HG03521 (cell line): ENCODE data around the gene CMTM8.

ENCODE experiments used
- ATAC-seq: cut with Tn5 transposase; IDR thresholded peaks from one replicate; pipeline ENCODE4 v1.9.1; 2021; ENCODE audit warnings: mild to moderate bottlenecking, moderate library complexity; ENCODE audit not compliant: unreplicated experiment

CMTM8 gene

DNA sequence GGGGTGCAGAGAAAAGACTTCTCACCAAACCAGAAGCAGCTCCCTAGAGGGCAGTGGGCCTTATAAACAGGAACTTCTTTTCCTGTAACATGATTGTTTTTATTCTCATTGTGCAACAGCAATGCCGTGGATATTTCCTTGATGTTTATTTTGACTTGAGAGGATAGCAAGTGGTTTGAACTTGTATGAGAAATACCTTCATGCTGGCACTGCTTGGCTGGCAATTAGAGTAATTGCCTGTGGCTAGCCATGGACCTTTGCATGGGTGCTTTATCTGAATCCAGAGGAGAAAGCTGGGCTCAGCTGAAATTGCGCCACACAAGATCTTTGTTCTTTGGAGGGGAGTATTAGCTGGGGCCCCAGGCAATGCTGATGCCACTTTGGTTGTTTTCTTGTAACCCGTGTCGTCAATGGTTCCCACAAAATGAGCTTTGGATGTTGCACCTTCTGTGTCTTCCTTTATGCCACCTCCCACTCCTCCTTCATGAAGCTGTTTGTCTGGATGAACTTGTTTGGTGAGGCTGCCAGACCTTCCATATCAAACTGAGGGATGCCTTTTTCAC lies 37.9 kb downstream of the CMTM8 start:
- ATAC-seq = no peak

DNA sequence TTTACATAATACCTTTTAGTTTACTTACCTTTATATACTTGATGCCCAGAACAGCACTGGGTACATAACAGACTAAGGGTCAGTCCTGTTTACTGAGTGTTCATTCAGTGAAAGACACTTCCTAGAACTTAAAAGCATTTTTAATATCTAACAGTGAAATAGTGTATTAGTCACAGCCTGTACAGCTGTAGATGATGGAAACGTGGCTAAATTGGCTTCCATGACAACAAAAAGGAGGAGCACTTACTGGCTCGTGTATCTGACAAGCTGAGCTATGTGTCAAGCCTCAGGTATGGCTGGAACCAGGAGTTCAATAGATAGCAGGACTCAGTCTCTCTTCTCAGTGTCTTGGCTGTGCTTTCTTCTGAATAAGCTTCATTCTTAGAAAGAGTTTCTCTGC lies 40.2 kb downstream of the CMTM8 start:
- ATAC-seq = no peak

DNA sequence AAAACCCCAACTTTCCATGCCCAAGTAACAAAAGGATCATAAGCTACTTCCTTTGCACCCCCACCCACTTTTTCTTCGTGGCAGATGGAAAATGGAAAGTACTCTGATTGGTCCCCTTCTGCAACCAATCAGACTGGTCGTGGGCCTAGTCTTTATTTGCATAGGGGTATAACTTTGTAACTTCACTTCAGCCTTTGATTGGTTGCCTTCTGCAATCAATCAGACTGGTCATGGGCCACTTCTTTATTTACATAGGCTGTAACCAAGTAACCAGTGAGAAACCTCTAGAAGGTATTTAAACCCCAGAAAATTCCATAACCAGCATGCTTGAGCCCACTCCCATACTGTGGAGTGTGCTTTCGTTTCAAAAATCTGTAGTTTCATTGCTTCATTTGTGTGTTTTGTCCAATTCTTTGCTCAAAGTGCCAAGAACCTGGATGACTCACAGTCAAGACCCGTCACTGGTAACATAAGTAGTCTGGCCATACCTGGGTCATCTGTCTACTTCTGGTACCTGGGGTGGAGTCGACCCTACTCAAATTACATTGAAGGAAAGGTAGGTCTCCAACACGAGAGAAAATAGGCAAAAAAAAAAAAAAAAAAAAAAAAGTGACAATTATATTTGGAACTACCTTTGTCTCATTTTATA lies 41.9 kb downstream of the CMTM8 start:
- no peak for ATAC-seq

DNA sequence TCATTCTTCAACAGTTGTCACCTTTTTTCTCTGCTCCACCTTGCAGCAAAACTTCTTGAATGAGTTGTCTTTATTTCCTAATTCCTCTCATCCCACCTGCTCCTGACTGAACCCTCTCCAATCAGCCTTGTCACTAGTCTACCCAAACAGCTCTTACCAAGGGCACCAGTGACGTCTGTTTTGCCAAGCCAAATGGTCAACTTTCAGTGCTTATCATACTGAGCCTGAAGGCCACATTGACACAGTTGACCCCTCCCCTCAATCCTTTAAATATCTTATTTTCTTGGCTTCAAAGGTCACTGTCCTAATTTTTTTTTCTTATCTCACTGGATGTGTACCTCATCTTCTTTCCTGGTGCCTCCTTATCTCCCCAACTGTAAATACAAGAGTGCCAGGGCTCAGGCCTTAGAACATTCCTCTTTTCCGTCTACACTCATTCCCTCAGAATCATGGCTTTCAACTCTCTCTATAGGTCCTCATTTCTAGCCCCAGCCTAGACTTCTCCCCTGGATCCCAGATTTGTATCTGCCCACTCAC lies 43.2 kb downstream of the CMTM8 start:
- no peak for ATAC-seq

DNA sequence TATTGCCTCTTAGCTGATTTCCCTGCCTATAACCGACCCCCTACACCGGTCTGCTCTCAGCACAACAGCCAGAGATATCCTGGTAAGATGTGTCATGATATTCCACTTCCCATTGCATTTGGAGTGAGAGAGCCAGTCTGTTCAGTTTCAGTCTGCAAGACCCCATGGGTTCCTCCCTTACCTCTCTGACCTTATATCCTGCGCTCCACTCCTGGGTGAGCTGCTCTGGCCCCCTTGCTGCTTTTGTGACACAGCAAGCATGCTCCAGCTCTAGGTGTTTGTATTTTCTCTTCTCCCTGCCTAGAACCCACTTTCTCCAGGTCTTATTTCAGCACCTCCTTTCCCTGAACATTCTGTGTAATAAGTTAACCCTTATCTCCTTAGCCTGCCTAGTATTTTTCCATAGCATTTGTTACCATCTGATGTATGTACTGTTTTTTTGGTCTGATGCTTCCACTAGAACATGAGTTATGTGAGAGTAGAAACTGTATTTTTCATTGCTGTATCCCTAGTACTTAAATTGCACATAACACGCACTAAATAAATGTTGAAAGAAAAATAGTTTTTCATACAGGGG lies 44.2 kb downstream of the CMTM8 start:
- ATAC-seq = no peak

DNA sequence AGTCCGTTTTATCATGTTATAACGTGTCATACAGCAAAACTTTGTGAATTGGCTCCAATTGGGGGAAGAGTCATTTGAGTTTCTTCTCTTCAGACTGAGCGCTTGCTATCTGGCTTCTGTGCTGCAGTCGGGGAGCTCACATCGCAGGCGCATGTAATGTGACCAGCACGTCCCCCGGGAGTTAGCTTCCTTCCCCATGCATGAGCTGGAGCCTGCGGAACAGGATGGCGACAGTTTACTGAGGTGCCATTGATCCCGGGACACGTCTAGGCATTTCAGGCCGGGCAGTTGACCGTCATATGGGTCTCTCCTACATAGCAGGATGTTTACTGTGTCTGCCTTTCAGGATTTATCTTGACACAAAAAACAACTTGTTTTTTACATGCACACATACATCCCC lies 44.8 kb downstream of the CMTM8 start:
- ATAC-seq = no peak

DNA sequence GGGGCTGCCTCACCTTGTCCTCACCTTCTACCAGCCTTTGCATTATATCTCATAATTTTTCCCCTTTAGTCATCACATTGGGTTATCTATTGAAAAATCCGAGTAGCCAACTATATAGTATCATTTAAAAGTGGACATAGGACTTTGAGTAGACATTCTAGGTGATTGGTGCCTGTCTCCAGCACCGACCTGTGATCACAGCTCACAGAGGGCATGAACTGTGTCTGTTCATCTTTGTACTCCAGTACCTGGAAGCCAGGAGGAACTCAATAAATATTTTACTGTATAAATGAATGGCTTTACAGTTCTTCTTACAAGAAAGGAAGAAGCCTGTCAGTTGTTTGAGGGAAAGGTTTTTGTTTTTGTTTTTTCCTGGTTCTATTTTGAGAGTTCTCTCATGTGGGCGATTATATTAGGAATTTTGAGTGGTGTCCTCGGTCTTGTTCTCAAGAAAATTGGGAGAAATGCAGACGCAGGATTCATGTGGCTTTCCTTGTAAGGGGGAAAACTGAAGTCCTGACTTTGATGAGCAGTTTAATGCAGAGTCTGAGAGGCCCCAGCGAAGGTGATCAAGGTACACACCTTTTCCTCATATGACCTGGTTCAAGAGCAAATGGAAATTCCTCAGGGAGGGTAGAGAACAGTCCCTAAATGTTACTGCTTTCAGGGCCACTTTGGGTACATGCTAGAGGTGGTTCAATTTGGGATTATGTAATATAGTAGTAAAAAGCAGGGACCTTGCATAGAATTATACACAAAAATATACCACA lies 46.1 kb downstream of the CMTM8 start:
- no peak for ATAC-seq

DNA sequence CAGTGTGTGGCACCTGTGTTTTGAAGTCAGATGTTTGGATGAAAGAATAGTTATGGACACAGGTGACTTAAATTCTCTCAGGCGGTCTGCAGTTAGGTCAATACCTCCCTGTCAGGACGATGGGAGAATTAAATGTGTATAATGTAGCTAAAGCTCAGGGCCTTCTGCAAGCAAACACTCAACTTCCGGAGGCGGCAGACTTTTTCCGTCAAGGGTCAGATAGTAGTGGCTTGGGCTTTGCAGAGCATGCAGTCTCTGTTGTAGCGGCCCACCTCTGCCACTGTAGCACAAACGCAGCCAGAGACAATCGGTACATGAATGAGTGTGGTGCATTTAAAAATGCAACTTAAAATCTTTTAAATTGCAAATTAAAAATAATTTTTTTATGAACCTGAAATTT lies 47.4 kb downstream of the CMTM8 start:
- no peak for ATAC-seq

DNA sequence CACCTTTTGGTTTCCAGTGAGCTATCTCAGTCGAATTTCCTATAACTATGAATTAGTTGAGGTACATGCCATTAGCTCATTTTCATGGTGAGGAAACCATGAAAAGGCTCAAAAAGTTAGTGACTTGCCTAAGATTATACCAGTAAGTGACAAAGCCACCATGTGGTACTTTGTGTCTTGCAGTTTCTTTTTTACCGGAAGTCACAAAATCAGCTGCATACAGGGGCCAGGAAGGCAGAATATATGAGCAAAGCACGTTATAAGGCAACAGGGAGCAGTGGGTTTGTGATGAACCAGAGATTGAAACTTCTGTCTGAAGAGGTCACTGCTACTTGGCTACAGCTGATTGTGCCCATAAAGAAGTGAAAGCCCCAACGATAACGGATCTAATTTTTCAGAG lies 50.3 kb downstream of the CMTM8 start:
- no peak for ATAC-seq

DNA sequence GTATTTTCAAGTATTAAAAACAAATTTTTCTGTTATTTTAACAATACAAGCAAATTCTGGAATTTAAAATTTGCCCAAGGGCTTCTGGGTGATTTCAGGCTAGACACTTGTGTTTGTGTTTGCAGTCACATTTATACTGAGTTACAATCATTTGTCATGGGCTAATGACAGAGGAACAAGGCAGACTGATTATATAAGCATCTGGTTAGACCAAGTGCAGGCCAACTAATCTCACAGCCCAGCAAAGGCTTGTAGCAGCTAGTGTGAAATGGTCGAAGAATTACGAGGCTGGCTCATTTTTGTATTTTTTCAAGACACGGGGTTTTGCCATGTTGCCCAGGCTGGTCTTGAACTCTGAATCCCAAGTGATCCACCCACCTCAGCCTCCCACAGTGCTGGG lies 52.1 kb downstream of the CMTM8 start:
- ATAC-seq = no peak

DNA sequence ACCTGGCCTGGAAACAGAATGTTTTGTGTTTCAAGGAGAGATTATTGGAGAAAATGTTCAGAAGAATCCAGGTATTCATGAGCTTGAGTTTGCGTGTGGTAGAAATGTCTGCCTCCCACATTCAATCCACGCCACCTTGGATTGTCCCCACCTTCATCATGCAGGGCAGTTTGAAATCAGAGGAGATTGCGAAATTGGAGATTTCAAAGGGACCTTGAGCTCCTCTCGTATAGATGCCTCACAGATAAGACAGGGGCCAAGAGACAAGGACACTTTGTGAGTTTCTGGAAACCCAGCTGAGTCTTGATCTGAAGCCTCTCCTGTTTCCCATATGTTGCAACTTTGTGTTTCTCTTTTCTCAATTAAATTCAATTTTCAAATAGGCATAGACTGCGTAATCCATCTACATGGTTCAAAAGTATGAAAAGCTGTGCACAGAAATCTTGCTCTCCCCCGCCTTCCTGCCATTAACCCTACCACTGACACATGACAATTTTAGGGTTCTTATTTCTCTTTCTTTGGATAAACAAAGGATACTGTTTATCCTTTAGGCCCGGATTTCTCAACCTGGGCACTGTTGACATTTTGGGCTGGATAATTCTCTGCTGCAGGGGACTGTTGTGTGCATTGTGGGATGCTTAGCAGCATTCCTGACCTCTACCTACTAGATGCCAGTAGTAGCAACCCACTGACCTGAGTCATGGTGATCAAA lies 53.8 kb downstream of the CMTM8 start:
- no peak for ATAC-seq

DNA sequence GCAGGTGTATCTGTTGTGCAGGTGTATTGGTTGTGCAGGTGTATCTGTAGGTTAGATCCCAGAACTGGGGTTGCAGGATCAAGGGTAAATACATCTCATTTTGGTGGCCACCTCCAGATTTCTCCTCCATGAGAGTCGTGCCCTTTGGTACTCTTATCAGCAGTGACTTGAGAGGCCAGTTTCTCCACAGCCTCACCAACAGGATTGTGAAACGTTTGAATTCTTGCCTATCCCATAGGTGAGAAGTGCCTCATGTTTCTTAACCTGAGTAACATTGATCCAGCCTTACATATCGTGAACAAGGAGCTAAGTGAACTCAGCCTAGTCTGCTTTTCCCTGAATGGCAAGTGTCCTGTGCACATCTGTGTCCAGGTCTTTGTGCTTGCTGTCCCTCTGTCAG lies 55.4 kb downstream of the CMTM8 start:
- no peak for ATAC-seq

DNA sequence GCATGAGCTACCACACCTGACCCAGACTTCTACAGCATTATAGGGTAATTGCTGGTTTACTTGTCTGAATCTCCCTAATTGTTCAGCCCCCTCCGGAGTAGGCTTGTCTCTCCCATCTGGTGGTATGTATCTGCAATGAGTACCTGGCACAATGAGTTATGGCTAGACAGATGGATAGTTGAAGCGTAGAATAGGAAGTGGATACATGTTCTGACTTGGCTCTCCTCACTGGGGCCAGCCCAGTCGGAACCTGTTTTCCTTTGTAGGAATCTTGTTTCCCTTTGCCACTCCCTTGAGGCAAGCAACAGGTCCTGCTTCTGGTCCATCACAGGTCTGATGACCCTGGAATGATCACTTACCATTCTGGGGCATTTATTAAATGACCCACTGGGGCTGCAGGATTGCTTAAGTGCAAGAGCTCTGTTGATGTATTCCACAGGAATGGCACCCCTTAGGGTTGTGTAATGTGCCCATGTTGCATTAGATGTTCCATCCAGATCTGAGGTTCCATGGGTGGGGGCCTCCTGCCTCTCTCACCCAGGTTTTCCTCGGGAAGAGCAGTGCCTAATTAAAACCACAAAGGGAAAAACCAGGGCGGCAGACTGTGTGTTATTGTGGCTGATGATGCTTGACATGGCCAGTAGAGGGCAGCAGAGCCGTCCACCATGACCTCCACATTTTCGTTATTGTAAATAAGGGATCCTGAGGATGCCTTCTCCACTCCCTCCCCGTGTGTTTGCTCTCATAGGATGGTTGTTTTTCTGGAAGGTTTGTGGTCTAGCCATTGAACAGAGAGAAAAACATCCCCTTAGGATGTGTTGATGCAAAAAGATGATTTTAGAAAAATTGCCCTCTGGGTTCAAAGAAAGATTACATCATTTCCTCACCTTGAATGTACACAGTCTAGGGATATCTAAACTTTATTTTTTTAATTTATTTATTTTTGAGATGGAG lies 58.0 kb downstream of the CMTM8 start:
- ATAC-seq = peak; percentile 66

DNA sequence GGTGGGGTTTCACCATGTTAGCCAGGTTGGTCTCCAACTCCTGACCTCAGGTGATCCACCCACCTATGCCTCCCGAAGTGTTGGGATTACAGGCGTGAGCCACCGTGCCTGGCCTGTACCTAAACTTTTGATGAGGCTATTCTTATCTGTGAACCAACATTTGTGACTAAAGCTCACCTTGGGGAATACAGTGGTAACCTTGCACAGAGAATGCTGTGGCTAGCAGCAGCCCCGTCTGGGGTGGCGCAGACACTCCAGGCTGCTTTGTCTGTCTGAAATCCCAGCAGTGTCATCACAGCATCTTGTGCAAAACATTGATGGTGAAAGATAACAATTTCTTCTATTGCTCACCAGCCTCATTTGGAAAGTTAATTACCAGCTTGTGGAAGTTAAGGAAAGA lies 58.9 kb downstream of the CMTM8 start:
- ATAC-seq = no peak

DNA sequence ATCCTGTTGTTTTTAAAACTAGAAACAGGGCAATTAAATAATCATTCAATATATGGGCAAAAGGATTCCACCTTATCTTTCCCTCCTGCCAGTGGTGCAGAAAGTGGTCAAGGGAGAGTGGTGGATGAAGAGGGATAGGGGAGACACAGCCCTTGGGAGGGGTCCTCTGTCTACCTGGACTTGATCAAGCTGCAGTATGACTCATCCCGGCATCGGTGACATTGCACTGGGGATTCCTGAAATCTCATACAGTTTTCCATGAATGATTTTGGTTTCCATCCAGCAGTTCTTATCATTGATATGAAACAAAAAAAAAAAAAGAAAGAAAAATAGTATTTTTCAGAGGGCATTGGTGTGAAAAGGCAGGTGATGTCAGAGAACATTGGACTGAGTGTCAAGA lies 62.9 kb downstream of the CMTM8 start:
- ATAC-seq = no peak

DNA sequence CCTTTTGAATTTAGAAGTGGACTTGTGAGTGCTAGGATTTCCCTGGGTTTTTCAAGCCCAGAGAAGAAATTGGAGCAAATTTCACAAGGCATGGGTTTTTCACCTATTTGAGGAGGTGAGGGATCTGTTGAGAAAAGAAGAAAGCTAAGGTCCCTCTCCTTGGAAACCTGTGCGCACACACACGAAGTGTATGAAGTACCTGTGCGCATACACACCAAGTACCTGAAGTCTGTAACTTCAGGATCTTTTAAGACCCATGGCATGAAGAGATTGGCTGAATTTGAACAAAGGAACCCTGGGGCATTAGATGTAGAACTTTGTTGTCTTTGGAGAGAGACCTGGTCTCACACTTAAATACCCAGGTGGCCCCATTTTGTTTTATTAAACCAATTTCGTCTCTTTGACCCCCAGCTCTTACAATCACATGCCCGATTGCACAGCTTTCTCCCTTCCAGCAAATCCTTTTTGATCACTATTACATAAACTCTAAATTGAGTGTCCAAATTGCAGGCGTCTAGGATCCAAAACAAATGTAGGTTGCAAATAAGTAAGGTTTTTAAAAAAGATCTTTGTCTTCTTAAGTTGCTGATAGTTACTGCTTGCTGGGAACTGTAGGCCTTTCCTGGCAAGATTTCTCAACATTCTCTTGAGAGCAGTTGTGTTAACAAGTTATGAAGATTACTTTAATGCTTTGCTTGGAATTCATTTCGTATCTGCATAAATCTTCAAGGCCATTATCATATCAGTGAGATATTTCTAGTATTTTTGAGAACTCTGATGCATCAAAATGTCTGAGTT lies 64.3 kb downstream of the CMTM8 start:
- no peak for ATAC-seq

DNA sequence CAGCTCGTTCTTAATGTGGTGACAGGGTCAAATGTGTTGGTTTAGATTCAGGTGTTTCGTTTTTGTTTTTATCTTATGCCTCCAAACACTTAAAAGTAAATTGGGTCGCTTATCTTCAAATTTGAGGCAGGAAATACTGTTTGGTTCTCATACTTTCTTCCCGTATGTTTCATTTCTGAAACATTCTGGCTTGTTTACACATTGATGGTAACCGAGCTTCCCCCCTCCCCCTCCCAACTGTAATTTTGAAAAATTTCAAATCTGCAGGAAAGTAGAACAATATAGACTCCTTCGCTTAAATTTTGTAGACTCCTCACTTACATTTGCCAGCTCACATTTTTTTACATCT lies 64.9 kb downstream of the CMTM8 start:
- ATAC-seq = no peak

DNA sequence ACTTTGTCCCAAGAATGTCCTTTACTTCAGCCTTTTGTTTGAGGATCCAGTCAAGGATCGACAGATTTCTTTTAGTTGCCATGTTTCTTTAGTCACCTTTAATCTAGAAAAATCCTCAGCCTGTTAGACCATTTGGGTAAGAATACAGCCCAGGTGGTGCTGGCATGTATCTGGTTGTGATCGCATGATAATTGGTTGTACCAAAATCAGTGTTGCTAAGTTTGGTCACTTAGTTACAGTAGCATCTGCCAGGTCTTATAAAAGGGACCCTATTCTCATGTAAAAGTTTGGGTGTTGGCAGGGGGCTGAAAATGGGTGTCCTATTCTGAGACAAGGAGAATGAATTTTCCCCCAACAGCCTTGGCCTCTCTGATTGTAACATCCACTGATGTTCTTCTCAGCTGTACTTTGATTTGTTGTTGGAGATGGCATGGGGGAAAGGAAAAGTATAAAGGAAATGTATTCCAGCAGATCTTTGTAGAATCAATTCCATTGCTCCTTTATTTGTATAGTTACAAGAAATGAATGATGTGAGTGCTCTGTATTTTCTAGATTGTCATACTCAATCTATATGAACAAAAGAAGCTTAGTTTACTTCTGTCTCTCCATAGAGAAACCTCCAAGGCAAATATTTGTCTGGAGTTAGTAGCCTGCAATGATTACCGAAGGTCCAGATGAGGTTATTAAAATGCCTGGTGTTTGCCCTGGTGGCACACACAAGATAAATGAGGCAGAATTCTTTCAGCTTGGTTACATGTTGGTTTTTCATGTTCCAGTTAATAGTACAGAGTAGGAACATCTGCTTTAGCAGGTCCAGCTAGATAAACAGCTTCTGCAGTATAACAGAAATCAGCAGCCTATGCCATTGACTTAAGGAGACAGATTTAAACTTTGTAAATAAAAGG lies 65.7 kb downstream of the CMTM8 start:
- no peak for ATAC-seq
